BJ (cell line): ENCODE data around the gene KIAA1191. TPM values are rescaled to one million over a fixed set of nuclear protein-coding genes. Genes with fewer than 3 reads are reported as not detected.

Source experiments
- CTCF ChIA-PET: fragments of 350-600 bp; formaldehyde crosslinking; extraction: SDS; loops from one replicate; lab custom pipeline; 2021; ENCODE audit warnings: antibody characterized with exemption, inconsistent platforms; lab: Yijun Ruan, JAX
- POLR2A ChIA-PET: fragments of 300-600 bp; sonication (Branson Sonifier 250); formaldehyde crosslinking; extraction: SDS; loops from one replicate; lab custom pipeline; 2021; ENCODE audit warnings: antibody characterized with exemption; lab: Charles Lee
- DNase-seq: peaks from one replicate; pipeline ENCODE4 v3.0.0-alpha.2; 2011; ENCODE audit warnings: low read depth
- H3K27me3 ChIP-seq: 2 replicates; pipeline ENCODE4 v1.6.0; 2011; ENCODE audit warnings: low read length; ENCODE audit not compliant: control insufficient read depth, insufficient read depth
- H3K36me3 ChIP-seq: 2 replicates; pipeline ENCODE4 v1.5.1; 2011; ENCODE audit warnings: low read length; ENCODE audit not compliant: control insufficient read depth, insufficient read depth
- H3K4me3 ChIP-seq: 2 replicates; pipeline ENCODE4 v1.5.1; 2011; ENCODE audit warnings: low read depth, mild to moderate bottlenecking, control low read depth, low read length
- polyA plus RNA-seq: library from polyadenylated mRNA; depleted of rRNA; stranded (reverse); fragments of >200 nt; gene quantifications from 2 replicates; pipeline ENCODE4 v1.2.3, GENCODE V29; 2011
- TF ChIP-seq, protein P1 (sequence below): IDR thresholded peaks from 2 replicates; pipeline ENCODE4 v1.5.1; 2011; ENCODE audit warnings: low read depth, mild to moderate bottlenecking, control low read depth, inconsistent platforms, low read length, moderate library complexity; ENCODE audit not compliant: insufficient read depth

KIAA1191 gene
- polyA plus RNA-seq, 1 experiment: 171 TPM

GRCh38 chr5:176388003-176388443 lies 26.5 kb upstream of the KIAA1191 start:
- H3K27me3 ChIP-seq: no peaks in the 10 kb centered on the region
- no peak for DNase-seq
- H3K4me3 ChIP-seq: peak overlapping the region; percentile 77
- CTCF ChIA-PET: no interaction called here
- TF ChIP-seq, protein P1, sequence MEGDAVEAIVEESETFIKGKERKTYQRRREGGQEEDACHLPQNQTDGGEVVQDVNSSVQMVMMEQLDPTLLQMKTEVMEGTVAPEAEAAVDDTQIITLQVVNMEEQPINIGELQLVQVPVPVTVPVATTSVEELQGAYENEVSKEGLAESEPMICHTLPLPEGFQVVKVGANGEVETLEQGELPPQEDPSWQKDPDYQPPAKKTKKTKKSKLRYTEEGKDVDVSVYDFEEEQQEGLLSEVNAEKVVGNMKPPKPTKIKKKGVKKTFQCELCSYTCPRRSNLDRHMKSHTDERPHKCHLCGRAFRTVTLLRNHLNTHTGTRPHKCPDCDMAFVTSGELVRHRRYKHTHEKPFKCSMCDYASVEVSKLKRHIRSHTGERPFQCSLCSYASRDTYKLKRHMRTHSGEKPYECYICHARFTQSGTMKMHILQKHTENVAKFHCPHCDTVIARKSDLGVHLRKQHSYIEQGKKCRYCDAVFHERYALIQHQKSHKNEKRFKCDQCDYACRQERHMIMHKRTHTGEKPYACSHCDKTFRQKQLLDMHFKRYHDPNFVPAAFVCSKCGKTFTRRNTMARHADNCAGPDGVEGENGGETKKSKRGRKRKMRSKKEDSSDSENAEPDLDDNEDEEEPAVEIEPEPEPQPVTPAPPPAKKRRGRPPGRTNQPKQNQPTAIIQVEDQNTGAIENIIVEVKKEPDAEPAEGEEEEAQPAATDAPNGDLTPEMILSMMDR: no peak
- POLR2A ChIA-PET: no interaction called here
- peaks cover 21% of the 10 kb centered on the region for H3K36me3 ChIP-seq

GRCh38 chr5:176387384-176387925 lies 25.9 kb upstream of the KIAA1191 start:
- H3K36me3 ChIP-seq: peaks cover 15% of the 10 kb centered on the region
- CTCF ChIA-PET: no interaction called here

DNA sequence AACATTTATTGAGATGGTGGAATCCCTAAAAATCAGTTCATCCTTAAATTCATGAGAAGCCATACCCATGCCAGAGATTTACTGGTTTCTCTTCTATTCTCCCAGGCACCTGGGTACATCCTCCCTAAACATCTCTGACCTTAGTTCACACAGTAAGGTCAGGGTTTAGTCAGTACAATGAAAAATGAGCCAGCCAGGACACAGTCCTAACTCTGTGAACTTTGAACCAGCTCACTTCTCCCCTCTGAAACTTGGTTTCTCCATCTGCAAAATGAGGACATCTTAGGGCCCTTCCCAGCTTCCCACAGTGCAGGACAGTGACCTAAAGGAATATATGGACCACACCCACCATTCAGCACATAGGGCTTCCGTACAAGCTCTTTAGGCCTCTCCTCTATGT lies 24.9 kb upstream of the KIAA1191 start:
- CTCF ChIA-PET: no interaction called here
- TF ChIP-seq, protein P1: no peak
- Histone ChIP-seq H3K36me3 (peaks cover 12% of the 10 kb centered on the region), H3K4me3 (no peak overlapping the region), H3K27me3 (no peaks in the 10 kb centered on the region)
- POLR2A ChIA-PET: no interaction called here
- DNase-seq: no peak

More at GRCh38 chr5:176387384-176387925, 25.9 kb upstream of the KIAA1191 start:
- TF ChIP-seq, protein P1: peak; percentile 12; the same call in 1 of the 2 replicates
- no peak for DNase-seq
- Histone ChIP-seq H3K27me3 (no peaks in the 10 kb centered on the region), H3K4me3 (peak overlapping the region; percentile 77)
- POLR2A ChIA-PET: no interaction called here

GRCh38 chr5:176384991-176385390 lies 23.4 kb upstream of the KIAA1191 start:
- peaks cover 10% of the 10 kb centered on the region for H3K36me3 ChIP-seq
- H3K4me3 ChIP-seq: no peak overlapping the region
- H3K27me3 ChIP-seq: no peaks in the 10 kb centered on the region
- CTCF ChIA-PET: no interaction called here
- no peak for DNase-seq
- POLR2A ChIA-PET: no interaction called here
- TF ChIP-seq, protein P1: no peak

GRCh38 chr5:176384366-176384930 lies 22.9 kb upstream of the KIAA1191 start:
- TF ChIP-seq, protein P1: no peak
- Histone ChIP-seq H3K4me3 (no peak overlapping the region), H3K36me3 (peaks cover 10% of the 10 kb centered on the region), H3K27me3 (no peaks in the 10 kb centered on the region)
- ChIA-PET CTCF (no interaction called here), POLR2A (no interaction called here)
- DNase-seq: no peak
